ENCODE results near the gene RNU2-1.

DNA sequence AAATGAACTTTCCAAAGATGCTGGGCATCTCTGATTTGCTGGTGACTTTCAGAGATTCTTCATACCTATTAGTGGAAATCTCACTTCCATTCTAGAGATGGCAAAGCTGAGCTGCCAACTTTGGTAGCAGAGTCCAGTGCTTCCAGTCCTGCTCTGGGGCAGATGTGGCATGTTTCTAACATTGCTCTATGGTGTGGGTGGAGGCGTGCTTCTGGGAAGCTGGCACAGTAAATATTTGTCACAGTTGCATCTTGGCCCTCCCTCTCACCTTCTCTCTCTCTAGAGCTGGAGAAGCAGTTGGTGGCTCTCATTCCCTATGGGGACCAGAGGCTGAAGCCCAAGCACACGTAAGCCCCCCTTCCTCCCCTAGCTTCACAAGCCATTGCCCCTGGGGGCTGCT is 20.2 kb downstream of the RNU2-1 start:
- TF ChIP-seq, protein P1, sequence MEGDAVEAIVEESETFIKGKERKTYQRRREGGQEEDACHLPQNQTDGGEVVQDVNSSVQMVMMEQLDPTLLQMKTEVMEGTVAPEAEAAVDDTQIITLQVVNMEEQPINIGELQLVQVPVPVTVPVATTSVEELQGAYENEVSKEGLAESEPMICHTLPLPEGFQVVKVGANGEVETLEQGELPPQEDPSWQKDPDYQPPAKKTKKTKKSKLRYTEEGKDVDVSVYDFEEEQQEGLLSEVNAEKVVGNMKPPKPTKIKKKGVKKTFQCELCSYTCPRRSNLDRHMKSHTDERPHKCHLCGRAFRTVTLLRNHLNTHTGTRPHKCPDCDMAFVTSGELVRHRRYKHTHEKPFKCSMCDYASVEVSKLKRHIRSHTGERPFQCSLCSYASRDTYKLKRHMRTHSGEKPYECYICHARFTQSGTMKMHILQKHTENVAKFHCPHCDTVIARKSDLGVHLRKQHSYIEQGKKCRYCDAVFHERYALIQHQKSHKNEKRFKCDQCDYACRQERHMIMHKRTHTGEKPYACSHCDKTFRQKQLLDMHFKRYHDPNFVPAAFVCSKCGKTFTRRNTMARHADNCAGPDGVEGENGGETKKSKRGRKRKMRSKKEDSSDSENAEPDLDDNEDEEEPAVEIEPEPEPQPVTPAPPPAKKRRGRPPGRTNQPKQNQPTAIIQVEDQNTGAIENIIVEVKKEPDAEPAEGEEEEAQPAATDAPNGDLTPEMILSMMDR (IDR thresholded peaks at IDR 0.05): no peak
- TF ChIP-seq POLR2AphosphoS5 (IDR thresholded peaks at IDR 0.05) (no peak), POLR2A (IDR thresholded peaks at IDR 0.05) (no peak), EP300 (IDR thresholded peaks at IDR 0.05) (no peak)

All from stomach (tissue), 4 donors.